Right kidney (tissue), 1 donor: Measurements from ENCODE around the gene ARHGAP26.
"Not testable (repeated sequence)": the region's sequence is repeated elsewhere in the genome, so short reads cannot be mapped to it uniquely, and the experiment has no call there.

Source experiments
- DNase-seq: peaks from one replicate; pipeline ENCODE4 v3.0.0-alpha.2; 2016

The ARHGAP26 gene

GRCh38 chr5:143065185-143065965, 295.2 kb downstream of the ARHGAP26 start:
- DNase-seq: no peak

DNA sequence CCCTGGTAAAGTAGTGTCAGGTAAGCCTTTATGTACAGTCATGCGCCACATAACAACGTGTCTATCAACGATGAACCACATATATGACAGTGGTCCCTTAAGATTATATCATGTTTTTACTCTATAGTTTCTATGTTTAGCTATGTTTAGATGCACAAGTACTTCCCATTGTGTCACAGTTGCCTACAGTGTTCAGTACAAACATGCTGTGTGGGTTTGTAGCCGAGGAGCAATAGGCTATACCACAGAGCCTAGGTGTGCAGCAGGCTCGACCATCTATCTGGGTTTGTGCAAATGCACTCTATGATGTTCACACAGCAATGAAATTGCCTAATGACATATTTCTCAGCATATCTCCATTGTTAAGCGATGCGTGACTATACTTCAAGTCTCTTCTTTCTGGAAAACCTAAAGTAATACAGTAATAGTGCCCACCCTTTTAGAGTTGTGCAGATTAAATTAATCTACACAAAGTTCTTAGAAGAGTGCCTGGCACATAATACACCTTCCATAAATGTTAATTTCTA, 295.9 kb downstream of the ARHGAP26 start:
- DNase-seq: no peak

DNA sequence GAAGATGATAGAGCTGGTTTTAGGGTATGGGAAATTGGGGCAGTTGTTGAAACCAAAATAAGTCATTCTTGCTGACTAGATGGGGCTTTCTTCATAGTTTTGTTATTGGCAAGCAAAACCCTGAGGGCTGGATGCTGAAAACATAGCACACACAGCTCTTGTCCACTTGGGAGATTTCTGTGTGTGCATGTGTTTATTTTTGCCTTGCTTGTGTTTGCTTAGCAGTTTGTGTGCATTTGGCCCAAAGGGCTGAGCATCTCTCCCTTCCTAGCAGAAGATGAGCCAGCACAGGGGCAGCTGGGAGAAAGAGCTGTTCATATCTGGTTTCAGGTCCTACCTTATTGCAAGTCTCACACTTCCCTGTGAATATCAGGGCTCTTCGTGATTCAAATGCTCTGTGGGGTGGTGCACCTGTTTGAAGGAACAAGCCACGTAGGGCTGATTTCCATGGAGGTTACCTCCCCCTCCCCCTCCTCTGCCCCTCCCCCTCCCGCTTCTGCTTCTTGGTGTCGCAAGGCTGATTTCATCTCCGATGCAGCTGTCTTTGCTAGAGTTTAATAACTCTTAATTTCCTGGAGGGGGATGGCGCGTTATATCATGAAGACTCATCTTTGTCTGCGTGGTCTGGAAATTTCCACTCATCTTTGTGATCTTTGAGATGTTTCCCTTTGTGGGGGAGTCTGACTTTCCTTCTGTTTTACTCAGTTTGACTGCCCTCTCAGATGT, 296.5 kb downstream of the ARHGAP26 start:
- DNase-seq: no peak

DNA sequence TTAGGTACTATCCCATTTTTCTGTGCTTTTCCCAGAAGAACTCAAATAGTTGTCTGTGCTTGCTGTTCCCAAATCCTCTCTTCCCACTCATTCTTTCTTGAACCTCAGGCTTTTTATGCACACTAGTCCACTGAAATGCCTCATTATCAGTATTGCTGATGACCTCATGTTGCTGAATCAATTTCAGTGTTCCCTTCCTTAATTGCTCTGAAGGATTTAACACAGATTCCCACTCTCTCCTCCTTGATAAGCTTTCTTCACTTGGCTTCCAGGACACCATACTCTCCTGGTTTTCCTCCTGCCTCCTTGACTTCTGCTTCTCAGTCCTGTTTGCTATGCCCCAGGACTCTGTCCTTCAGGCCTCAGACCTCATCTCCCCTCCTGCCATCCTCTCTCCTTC, 298.5 kb downstream of the ARHGAP26 start:
- DNase-seq: no peak

GRCh38 chr5:143071927-143072326, 301.8 kb downstream of the ARHGAP26 start:
- DNase-seq: no peak

GRCh38 chr5:143072734-143073133, 302.6 kb downstream of the ARHGAP26 start:
- DNase-seq: no peak

GRCh38 chr5:143073766-143074165, 303.6 kb downstream of the ARHGAP26 start:
- DNase-seq: no peak

DNA sequence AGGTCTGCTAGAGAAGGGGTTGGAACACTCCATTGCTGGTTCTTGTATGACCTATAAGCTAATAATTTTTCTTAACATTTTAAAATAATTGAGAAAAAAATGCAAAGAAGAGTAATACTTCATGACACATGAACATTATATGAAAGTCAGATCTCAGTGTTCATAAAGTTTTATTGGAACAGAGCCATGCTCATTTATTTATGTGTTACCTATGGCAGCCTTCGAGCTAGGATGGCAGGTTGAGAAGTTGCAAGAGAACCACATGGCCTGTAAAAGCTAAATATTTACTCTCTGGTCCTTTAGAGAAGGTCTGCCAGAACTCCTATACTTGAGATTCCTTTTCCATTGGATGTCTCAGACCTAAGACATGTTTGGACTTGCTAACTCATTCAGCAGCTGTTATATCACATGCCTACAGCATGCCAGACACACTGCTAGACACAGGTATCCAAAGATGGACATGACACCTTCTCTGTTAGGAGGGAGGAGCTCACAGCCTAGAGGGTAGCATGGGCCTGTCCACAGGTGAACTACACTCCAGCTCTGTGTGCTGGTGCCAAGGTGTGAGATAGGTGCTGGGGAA, 304.3 kb downstream of the ARHGAP26 start:
- no peak for DNase-seq

GRCh38 chr5:143076377-143076776, 306.2 kb downstream of the ARHGAP26 start:
- DNase-seq: no peak

DNA sequence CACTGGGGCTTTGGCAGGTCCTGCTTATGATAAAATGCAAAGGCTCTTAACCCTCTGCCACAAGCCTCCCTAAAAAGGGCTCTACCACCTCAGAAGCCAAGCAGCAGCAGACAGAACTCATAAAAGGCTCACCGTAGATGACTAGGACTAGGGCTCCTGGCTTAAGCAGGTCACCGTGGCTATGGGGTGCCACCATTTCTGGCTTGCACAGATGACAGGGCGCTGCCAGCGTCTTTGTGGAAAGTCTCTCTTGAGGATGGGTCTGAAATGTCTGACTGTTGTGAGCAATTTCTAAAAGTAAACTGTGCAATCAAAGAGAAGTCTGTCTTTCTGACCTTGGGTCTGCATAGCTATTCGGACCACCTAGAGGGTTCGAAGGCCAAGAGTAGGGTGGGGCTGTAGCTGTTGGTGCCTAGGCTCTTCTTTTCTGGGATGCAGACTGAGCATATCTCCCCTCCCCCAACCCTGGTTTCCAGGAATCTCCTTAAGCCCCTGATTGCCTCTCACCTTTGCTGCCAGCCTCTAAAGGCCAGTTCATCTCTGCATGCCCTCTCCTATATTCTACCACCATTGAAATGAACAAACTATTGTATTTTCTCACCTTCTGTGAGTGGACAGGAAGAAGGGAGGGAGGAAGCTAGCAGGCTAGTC, 307.4 kb downstream of the ARHGAP26 start:
- no peak for DNase-seq

DNA sequence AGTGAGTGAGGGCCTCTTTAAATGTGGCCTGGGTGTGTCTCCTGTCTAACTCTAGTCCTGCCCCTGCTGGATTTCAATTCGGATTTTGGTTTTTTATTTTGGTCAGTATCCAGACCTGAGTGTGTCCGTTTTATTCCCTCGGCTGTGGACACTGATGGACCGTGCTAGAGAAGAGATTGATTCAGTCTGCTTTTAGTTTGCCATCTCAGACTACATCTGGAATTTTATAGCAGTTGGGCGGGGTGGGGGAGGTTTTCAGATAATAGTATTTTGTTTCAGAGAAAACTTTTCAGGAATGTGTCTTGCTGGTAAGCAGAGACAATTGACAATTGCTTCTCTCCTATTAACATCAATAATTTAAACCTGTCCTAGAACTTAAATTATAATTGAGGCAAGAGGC, 308.1 kb downstream of the ARHGAP26 start:
- DNase-seq: no peak

GRCh38 chr5:143078971-143079370, 308.8 kb downstream of the ARHGAP26 start:
- DNase-seq: no peak

- DNase-seq: no peak
Observed at GRCh38 chr5:143080407-143080806, 310.2 kb downstream of the ARHGAP26 start.

- DNase-seq: no peak
Observed at GRCh38 chr5:143080982-143081381, 310.8 kb downstream of the ARHGAP26 start.

DNA sequence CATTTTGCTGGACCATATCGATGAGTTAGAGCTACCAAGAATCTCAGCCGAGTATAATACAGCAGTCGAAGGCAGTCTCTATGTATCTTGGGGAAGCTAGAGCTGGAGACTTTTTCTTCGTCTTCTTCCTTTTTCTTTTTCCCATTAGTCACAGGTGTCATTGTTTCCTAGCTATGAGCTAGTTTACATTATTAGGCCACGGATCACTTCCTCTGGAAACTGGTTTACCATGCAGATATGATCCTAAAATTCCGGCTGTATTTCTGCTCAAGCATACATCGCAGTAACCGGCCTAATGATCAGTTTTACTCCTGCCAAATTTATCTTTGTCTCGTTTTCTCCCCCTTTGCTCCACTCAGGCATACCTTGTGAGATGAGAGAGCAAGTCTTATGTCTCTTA, 312.8 kb downstream of the ARHGAP26 start:
- no peak for DNase-seq

GRCh38 chr5:143084407-143084806, 314.2 kb downstream of the ARHGAP26 start:
- no peak for DNase-seq

DNA sequence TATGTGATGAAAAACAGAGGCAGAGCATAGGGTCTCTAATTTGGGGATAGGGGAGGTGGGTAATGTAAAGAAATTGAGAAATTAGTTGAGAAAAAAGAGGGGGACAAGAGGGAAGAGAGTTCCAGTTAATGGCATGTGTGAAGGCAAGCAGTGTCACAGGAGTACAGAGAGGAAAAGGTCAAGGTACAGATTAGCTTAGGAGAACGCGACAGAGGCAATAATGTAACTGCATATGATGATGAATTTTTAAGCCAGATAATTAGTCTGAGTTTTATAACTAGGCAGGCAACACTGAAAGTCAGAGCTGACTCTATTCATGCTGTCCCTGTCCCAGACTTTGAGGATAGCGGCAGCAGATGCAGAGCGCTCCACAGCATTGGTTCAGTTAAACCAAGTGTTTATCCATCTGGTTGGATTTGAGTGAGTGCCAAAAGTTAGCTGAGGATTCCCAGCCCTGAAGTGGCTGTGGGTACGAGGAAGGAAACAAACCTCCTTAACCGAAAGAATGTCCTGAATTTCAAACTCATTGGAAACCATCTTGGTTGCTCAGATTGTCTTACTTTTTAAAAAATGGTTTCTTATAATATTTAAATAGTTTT, 315.2 kb downstream of the ARHGAP26 start:
- DNase-seq: no peak

DNA sequence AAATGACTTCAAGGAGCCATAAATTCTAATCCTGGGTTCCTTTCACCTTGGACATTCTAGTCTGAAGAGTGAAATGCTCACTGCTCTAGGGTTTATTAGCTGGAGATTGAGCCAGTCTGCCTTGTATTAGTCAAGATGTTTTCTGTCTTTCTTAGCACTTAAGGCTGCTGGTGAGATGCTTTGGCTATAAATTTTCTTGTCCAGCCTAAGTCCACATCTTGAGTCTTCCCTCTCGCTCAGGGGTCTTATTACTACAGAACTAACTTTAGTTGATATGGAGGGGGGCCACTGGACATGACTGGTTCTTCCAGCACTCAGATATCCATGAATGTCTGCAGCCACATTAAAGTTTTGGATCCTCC, 316.4 kb downstream of the ARHGAP26 start:
- DNase-seq: no peak

DNA sequence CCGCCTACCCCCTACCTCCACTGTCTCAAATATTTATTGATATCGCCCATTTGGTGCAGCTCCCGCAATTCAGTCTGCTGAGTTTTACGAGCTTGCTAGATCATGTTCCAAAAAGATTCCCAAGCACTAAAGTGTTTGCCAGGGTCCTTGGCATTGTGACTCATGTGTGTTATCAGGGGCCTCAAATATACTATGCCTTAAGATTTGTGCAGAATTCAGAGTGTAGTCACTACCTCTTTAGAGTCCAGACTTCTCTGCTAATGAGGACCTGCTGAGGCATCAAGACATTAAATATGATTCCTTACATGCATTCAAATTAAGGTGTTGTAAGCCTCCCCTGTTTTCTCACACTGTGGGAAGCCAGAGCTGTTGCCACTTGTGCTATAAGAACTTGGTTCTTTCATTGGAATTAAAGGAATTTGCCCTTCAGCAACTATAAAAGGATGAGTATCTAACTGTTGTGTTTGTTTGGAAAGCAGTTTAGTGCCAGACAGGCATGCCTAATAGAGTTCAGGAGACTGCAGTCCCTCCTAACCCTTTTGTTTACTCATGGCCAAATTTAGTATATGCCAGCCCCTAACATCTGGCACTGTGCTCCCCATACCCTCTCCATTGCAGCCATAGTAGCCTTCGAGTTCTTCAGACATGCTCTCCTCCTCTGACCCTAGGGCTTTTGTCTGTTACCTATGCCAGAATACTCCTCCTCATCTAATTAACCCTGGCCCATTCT, 316.9 kb downstream of the ARHGAP26 start:
- DNase-seq: peak; percentile 35

DNA sequence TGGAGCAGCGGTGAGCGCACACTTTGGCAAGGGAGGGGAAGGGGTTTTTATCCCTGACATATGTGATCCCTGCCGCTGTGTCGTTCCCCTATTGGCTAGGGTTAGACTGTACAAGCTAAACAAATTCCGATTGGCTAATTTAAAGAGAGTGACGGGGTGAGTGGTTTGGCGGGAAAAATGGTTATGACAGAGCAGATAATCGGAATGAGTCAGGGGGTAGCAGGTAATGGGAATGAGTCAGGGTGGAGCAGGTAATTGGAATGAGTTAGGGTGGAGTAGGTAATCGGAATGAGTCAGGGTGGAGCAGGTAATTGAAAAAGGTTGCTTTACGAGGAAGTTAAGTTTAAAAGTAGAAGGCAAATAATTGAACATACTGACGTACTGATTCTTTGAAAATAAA, 318.5 kb downstream of the ARHGAP26 start:
- not testable (repeated sequence) for DNase-seq

- not testable (repeated sequence) for DNase-seq
Observed at GRCh38 chr5:143090044-143090443, 319.9 kb downstream of the ARHGAP26 start.
